Thymus (tissue), 11 donors: Measurements from ENCODE around the gene BICC1. TPM values are rescaled to one million over a fixed set of nuclear protein-coding genes. Genes with fewer than 3 reads are reported as not detected.

Experiments
- DNase-seq, 9 donors: peaks; one replicate each; pipeline ENCODE4 v3.0.0-alpha.2; 2013; ENCODE audit warnings: low spot score in 9 of 9, low read depth in 6 of 9, missing footprints in 1 of 9
- H3K27ac ChIP-seq, 2 donors: one replicate each; pipeline ENCODE4 v1.5.1; 2013; ENCODE audit warnings: control low read depth in 1 of 2, low read depth in 1 of 2, low read length in 1 of 2, mild to moderate bottlenecking in 1 of 2, moderate library complexity in 1 of 2
- H3K27me3 ChIP-seq, 2 donors: one replicate each; pipeline ENCODE4 v1.5.1; 2013; ENCODE audit warnings: low read length in 1 of 2; ENCODE audit not compliant: control insufficient read depth in 2 of 2, insufficient read depth in 1 of 2
- H3K36me3 ChIP-seq, 2 donors: one replicate each; pipeline ENCODE4 v1.5.1; 2013; ENCODE audit warnings: low read length in 1 of 2, mild to moderate bottlenecking in 1 of 2, moderate library complexity in 1 of 2; ENCODE audit not compliant: control insufficient read depth in 2 of 2, insufficient read depth in 2 of 2
- H3K4me1 ChIP-seq, 2 donors: one replicate each; pipeline ENCODE4 v1.5.1; 2013; ENCODE audit warnings: low read length in 2 of 2; ENCODE audit not compliant: control insufficient read depth in 2 of 2, insufficient read depth in 2 of 2
- H3K4me3 ChIP-seq, 2 donors: one replicate each; pipeline ENCODE4 v1.5.1; 2013; ENCODE audit warnings: low read length in 2 of 2, control low read depth in 1 of 2, mild to moderate bottlenecking in 1 of 2
- H3K9me3 ChIP-seq, 2 donors: one replicate each; pipeline ENCODE4 v1.5.1; 2013; ENCODE audit warnings: low read length in 1 of 2, mild to moderate bottlenecking in 1 of 2; ENCODE audit not compliant: control insufficient read depth in 2 of 2, insufficient read depth in 1 of 2
- WGBS: extraction: QIAGEN DNeasy Blood & Tissue Kit; methylation state at CpG from one replicate; pipeline ENCODE4 v1.1.7; 2013; 5-methylcytosine and 5-hydroxymethylcytosine counted together
- polyA plus RNA-seq: library from polyadenylated mRNA; stranded (reverse); fragments of 200-250 nt; gene quantifications from one replicate; pipeline ENCODE4 v1.2.3, GENCODE V29; 2013
- total RNA-seq: library from RNA; stranded (reverse); fragments of 120-200 nt; gene quantifications from one replicate; pipeline ENCODE4 v1.2.4, GENCODE V29; 2013
- donor health status: healthy.

The BICC1 gene
- total and polyA plus RNA-seq, 2 donors = 1.8 to 1.9 TPM

DNA sequence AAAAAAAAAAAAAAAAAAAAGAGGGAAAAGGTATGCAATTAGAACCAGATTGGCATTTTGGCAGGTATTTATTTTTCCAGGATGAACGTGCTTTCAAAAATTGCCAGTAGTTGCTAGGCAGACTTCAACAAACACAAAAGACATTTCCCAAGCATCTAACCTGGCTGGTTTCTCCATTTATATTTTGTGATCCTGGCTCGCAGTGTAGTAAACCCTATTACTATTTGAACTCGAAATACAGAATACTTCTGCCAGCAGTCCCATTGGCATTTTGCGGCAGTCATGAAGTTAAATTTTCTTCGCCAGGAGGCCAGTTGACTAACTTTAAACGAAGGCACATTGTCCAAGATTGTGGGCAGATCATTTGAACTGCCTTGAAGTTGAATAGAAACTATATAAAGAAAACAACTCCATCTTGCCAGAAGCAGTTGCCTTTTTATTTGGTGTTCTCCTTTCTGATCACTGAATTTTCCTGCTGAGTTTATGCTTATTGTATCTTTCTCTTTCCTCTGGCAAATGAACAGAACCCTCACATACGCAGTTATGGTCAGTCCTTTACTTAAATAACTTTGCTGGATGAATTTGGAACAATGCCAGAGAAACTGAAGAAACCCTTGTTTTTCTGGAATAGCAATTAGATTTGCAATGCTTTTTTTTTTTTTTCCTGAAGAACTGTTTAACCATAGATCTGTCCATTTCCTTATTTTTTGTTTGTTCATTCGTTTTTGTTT, 132.9 kb downstream of the BICC1 start:
- WGBS = 90% methylated on average over 8 of the region's 8 CpGs
- H3K4me1 ChIP-seq = no peaks in the 10 kb centered on the region
- no peak for DNase-seq
- H3K4me3 ChIP-seq = no peak overlapping the region
- H3K27me3 ChIP-seq = no peaks in the 10 kb centered on the region
- no peaks in the 10 kb centered on the region for H3K36me3 ChIP-seq
- H3K27ac ChIP-seq = no peak overlapping the region
- no peaks in the 10 kb centered on the region for H3K9me3 ChIP-seq

DNA sequence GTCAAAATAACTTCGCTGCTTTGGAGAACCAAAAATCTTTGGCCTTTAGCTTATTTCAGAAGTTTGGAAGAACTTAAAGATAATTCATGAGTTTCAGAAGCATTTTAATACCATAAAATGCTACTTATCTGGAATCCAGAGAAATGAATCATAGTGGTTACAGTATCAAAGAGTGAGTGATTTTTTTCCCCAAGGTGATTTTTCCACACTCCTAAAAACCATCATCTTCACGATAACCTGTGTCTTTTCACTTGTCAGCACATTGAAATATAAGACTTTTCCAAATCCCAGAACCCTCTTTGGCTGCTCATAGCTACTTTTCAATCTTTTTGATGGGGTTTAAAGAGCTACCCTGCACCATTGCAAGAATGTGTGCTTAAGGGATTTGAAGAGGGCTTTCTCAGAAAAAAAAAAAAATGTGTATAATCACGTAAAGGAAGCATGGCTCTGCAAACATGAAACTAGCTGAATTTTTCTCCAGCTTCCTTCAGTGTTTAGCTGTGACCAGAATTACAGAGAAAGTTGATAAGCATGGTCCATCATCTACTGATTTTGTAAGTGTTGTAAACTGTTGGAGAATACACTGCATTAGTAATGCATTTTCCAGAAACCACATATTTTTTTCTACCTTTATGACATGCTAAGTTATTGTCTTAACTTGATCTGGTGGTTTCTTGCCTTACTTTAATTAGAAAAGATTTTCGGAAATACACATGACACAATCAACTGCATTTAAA, 134.9 kb downstream of the BICC1 start:
- Histone ChIP-seq H3K27ac (no peak overlapping the region), H3K36me3 (no peaks in the 10 kb centered on the region), H3K4me1 (no peaks in the 10 kb centered on the region), H3K4me3 (no peak overlapping the region), H3K9me3 (no peaks in the 10 kb centered on the region), H3K27me3 (no peaks in the 10 kb centered on the region)
- 87% methylated on average over 4 of the region's 4 CpGs for WGBS
- DNase-seq = no peak

DNA sequence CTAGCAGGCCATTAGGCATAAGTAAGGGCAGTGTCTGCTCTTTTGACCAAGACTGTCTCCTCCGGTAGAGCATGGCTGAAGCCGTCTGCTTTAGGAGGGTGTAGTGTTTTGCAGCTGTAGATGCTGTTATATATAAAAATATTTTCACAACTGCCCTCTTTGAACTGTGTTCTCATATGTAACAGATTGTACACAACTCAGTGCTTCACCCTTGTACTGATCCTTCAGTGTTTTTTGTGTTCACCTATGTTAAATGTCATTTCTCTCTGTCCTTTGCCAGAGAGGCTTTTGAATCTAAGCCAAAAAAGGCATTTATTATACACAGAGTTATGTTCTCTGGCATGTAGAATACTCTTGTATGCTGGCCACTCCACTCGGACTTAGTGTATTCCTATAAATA, 135.5 kb downstream of the BICC1 start:
- no peaks in the 10 kb centered on the region for H3K9me3 ChIP-seq
- no peaks in the 10 kb centered on the region for H3K36me3 ChIP-seq
- H3K27me3 ChIP-seq = no peaks in the 10 kb centered on the region
- no peak overlapping the region for H3K27ac ChIP-seq
- no peaks in the 10 kb centered on the region for H3K4me1 ChIP-seq
- H3K4me3 ChIP-seq = no peak overlapping the region
- 90% methylated on average over 3 of the region's 3 CpGs for WGBS
- no peak for DNase-seq

DNA sequence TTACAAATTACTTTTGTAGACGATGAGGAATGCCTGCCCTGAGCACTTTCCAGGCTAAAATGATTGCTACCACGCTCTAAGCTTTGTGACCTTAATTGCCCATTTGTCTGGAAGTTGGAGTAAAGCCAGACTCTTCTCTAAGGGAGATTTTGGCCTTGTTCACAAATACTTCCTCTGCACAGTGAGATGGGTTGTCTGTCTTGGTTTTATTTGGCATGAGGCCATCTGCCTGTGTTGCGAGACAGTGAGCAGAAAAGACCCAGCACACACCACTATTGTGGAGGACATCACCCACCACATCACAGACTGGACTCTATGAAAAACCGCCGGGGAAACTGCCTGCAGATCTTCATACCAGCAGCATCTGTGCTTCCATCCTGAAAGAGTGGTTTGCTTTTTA, 138.4 kb downstream of the BICC1 start:
- DNase-seq = peak in 1 of 9 donors; percentile 8
- Histone ChIP-seq H3K9me3 (no peaks in the 10 kb centered on the region), H3K36me3 (no peaks in the 10 kb centered on the region), H3K4me1 (no peaks in the 10 kb centered on the region), H3K4me3 (no peak overlapping the region), H3K27me3 (no peaks in the 10 kb centered on the region), H3K27ac (no peak overlapping the region)
- WGBS = 18% methylated on average over 5 of the region's 5 CpGs

DNA sequence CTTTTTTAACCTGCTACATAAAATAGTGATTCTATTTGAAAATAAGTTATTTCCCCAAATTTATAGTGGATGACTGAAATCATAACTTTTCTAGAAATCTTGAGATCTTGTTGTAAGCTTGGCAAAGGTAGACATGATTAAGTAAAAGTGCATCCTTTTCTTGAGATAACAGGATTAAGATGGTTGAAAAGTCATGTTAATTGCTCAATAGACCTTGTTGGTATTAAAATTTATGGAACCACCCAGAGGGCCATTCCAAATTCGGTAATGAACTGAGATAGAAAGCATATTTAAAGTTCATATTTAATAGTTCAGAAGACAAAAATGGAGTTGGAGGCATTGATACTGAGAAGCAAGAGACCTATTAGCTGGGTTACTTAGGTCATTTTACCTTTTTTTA, 139.1 kb downstream of the BICC1 start:
- DNase-seq = no peak
- H3K36me3 ChIP-seq = no peaks in the 10 kb centered on the region
- WGBS = 90% methylated on average over 1 of the region's 1 CpG
- H3K4me1 ChIP-seq = no peaks in the 10 kb centered on the region
- H3K27me3 ChIP-seq = no peaks in the 10 kb centered on the region
- H3K9me3 ChIP-seq = no peaks in the 10 kb centered on the region
- no peak overlapping the region for H3K4me3 ChIP-seq
- H3K27ac ChIP-seq = no peak overlapping the region

DNA sequence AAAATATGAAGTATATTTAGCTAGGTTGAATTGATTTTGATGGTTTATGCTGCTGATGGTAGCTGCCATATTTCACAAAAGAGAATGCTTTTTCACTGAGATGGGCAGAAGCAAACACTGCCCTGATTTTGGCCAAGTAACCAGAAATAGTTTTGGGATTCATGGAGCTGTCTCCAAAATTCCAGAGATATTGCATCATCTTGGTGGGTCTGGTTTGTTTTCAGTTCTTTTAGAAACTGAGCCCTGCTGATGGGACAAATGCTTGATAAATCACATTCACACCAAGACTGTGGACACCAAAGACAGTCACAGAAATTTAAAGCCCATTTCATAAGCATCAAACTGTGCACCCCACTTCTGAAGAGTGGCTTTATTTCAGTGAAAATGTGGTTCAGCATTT, 140.5 kb downstream of the BICC1 start:
- no peak overlapping the region for H3K27ac ChIP-seq
- no peaks in the 10 kb centered on the region for H3K27me3 ChIP-seq
- no peak overlapping the region for H3K4me3 ChIP-seq
- no peaks in the 10 kb centered on the region for H3K4me1 ChIP-seq
- H3K36me3 ChIP-seq = no peaks in the 10 kb centered on the region
- H3K9me3 ChIP-seq = no peaks in the 10 kb centered on the region
- DNase-seq = no peak

DNA sequence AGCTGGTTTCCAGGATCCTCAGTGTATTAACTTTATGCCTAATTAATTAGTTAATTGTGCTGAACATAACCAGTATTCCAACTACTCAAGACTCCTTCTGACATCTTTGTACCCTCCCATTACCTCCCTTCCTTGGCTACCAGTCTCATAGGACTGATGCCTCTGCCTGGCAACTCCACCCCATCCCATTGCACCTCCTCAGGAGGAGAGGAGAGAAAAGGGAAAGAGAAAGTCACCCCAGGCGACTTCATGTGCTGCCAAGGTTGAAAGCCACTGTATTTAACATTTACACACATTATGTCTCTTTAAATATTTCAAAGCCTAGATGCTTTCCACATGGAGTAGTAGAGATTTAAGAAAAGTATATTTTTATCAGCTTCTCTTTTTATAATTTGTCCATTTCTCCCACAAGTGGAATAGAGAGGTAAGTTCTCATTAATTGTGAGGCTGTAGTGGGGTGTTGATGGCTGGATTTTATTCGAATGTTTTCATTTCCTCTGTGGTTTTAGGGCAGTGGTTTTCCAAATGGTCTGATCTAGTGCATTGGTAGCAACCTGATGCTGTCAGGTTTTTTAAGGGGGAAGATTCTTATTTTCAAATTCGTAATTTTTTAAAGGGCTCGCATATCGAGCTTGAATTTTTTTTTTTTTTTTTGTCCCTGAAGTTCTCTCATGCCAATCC, 148.0 kb downstream of the BICC1 start:
- WGBS = 50% methylated on average over 5 of the region's 5 CpGs
- H3K36me3 ChIP-seq = no peaks in the 10 kb centered on the region
- H3K4me3 ChIP-seq = no peak overlapping the region
- H3K27ac ChIP-seq = no peak overlapping the region
- H3K9me3 ChIP-seq = peaks cover 0 to 3% of the 10 kb centered on the region in 2 donors
- no peaks in the 10 kb centered on the region for H3K27me3 ChIP-seq
- DNase-seq = no peak
- H3K4me1 ChIP-seq = no peaks in the 10 kb centered on the region

DNA sequence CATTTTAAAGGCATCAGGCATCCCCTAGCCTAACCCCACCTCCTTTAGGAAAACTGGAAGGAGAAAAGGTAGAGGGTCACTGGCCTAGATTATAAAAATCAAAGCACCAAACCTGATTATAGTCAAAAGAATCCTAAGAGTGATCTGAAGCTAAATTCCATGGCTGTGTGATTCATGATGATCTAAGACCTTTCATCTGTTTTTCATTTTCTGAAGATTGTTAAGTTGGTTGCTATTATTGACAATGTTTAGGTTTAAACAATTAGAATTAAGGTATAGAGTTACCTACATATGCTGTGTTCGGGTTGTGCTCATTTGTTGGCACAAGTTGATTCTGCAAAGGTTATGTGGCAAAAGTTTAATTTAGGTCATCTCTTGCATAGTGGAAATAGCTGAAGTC, 148.7 kb downstream of the BICC1 start:
- H3K9me3 ChIP-seq = peaks cover 0 to 3% of the 10 kb centered on the region in 2 donors
- H3K27ac ChIP-seq = no peak overlapping the region
- no peak overlapping the region for H3K4me3 ChIP-seq
- no peaks in the 10 kb centered on the region for H3K36me3 ChIP-seq
- 89% methylated on average over 1 of the region's 1 CpG for WGBS
- DNase-seq = no peak
- H3K27me3 ChIP-seq = no peaks in the 10 kb centered on the region
- no peaks in the 10 kb centered on the region for H3K4me1 ChIP-seq

DNA sequence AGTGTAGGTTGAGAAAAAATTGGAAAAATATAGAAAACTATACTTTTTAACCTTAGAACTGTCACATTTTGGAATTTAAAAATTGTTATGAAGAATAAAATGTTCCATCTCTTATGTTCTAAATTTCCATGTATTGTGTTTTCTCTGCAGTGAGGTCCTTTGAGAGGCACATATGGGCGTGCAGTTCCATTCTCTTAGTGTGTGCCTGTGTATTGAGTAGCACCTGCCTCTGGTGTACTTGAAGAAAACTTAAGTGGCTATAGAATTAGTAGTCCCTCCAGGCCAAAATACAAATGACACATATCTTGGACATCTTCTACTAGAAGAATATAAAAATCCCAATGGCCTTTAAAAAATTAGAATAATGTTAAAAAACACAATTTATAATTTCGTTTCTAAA, 149.2 kb downstream of the BICC1 start:
- H3K4me3 ChIP-seq = no peak overlapping the region
- no peak overlapping the region for H3K27ac ChIP-seq
- no peaks in the 10 kb centered on the region for H3K36me3 ChIP-seq
- no peak for DNase-seq
- H3K4me1 ChIP-seq = no peaks in the 10 kb centered on the region
- H3K9me3 ChIP-seq = peaks cover 0 to 3% of the 10 kb centered on the region in 2 donors
- 44% methylated on average over 2 of the region's 2 CpGs for WGBS
- no peaks in the 10 kb centered on the region for H3K27me3 ChIP-seq
